ENCODE data around the gene ADAMTS8. TPM values are rescaled to one million over a fixed set of nuclear protein-coding genes. Genes with fewer than 3 reads are reported as not detected.
A peak's percentile ranks its signal among the peaks of the same experiment; 100 is the strongest.

ADAMTS8 gene
- total and polyA plus RNA-seq, 9 donors: 5.3 to 14.4 (median 10.7) TPM

GRCh38 chr11:130429120-130429681 lies 792 bp upstream of the ADAMTS8 start:
- H3K27ac ChIP-seq (ENCODE audit: low read length): no peak overlapping the region
- WGBS (ENCODE audit: insufficient coverage): no CpG with 5 or more reads among the region's 2 CpGs
- H3K4me3 ChIP-seq (ENCODE audit: low read length): no peak overlapping the region
- no peaks in the 10 kb centered on the region for H3K36me3 ChIP-seq (ENCODE audit: control insufficient read depth, insufficient read depth, low read length)
- no peak for DNase-seq
- H3K4me1 ChIP-seq (ENCODE audit: control insufficient read depth, insufficient read depth, low read length): peaks cover 31% of the 10 kb centered on the region
- no peaks in the 10 kb centered on the region for H3K9me3 ChIP-seq (replicated peaks; ENCODE audit: control insufficient read depth, low read depth, low read length)
- peaks cover 45% of the 10 kb centered on the region for H3K27me3 ChIP-seq (ENCODE audit: control insufficient read depth, insufficient read depth, low read length)

- no peak overlapping the region for H3K27ac ChIP-seq (ENCODE audit: low read length)
- no peak for DNase-seq
- H3K27me3 ChIP-seq (ENCODE audit: control insufficient read depth, insufficient read depth, low read length): peaks cover 48% of the 10 kb centered on the region
- no peaks in the 10 kb centered on the region for H3K9me3 ChIP-seq (replicated peaks; ENCODE audit: control insufficient read depth, low read depth, low read length)
- H3K4me3 ChIP-seq (ENCODE audit: low read length): peak overlapping the region; percentile 36
- WGBS (ENCODE audit: insufficient coverage): under 1% methylated on average over 84 of the region's 84 CpGs
- peaks cover 31% of the 10 kb centered on the region for H3K4me1 ChIP-seq (ENCODE audit: control insufficient read depth, insufficient read depth, low read length)
- no peaks in the 10 kb centered on the region for H3K36me3 ChIP-seq (ENCODE audit: control insufficient read depth, insufficient read depth, low read length)
These were observed 661 bp downstream of the ADAMTS8 start for GRCh38 chr11:130427581-130428315.

- DNase-seq: no peak
- Histone ChIP-seq H3K27ac (ENCODE audit: low read length) (no peak overlapping the region), H3K4me3 (ENCODE audit: low read length) (peak overlapping the region; percentile 36), H3K27me3 (ENCODE audit: control insufficient read depth, insufficient read depth, low read length) (peaks cover 51% of the 10 kb centered on the region), H3K9me3 (replicated peaks; ENCODE audit: control insufficient read depth, low read depth, low read length) (no peaks in the 10 kb centered on the region), H3K4me1 (ENCODE audit: control insufficient read depth, insufficient read depth, low read length) (peaks cover 31% of the 10 kb centered on the region), H3K36me3 (ENCODE audit: control insufficient read depth, insufficient read depth, low read length) (no peaks in the 10 kb centered on the region)
- 28% methylated on average over 16 of the region's 18 CpGs for WGBS (ENCODE audit: insufficient coverage)
These were observed 1.5 kb downstream of the ADAMTS8 start for GRCh38 chr11:130426837-130427341.

GRCh38 chr11:130426223-130426836 lies 2.1 kb downstream of the ADAMTS8 start:
- Histone ChIP-seq H3K4me1 (ENCODE audit: control insufficient read depth, insufficient read depth, low read length) (peaks cover 27% of the 10 kb centered on the region), H3K36me3 (ENCODE audit: control insufficient read depth, insufficient read depth, low read length) (no peaks in the 10 kb centered on the region), H3K9me3 (replicated peaks; ENCODE audit: control insufficient read depth, low read depth, low read length) (no peaks in the 10 kb centered on the region), H3K27me3 (ENCODE audit: control insufficient read depth, insufficient read depth, low read length) (peaks cover 53% of the 10 kb centered on the region), H3K4me3 (ENCODE audit: low read length) (peak overlapping the region; percentile 36), H3K27ac (ENCODE audit: low read length) (no peak overlapping the region)
- WGBS (ENCODE audit: insufficient coverage): 60% methylated on average over 5 of the region's 5 CpGs
- no peak for DNase-seq

GRCh38 chr11:130425156-130425555 lies 3.3 kb downstream of the ADAMTS8 start:
- Histone ChIP-seq H3K4me3 (ENCODE audit: low read length) (no peak overlapping the region), H3K9me3 (replicated peaks; ENCODE audit: control insufficient read depth, low read depth, low read length) (no peaks in the 10 kb centered on the region), H3K4me1 (ENCODE audit: control insufficient read depth, insufficient read depth, low read length) (peaks cover 33% of the 10 kb centered on the region), H3K27ac (ENCODE audit: low read length) (no peak overlapping the region), H3K36me3 (ENCODE audit: control insufficient read depth, insufficient read depth, low read length) (no peaks in the 10 kb centered on the region), H3K27me3 (ENCODE audit: control insufficient read depth, insufficient read depth, low read length) (peaks cover 56% of the 10 kb centered on the region)
- DNase-seq: no peak
- 76% methylated on average over 6 of the region's 8 CpGs for WGBS (ENCODE audit: insufficient coverage)

GRCh38 chr11:130424613-130425140 lies 3.7 kb downstream of the ADAMTS8 start:
- peaks cover 37% of the 10 kb centered on the region for H3K4me1 ChIP-seq (ENCODE audit: control insufficient read depth, insufficient read depth, low read length)
- H3K27me3 ChIP-seq (ENCODE audit: control insufficient read depth, insufficient read depth, low read length): peaks cover 55% of the 10 kb centered on the region
- no peaks in the 10 kb centered on the region for H3K36me3 ChIP-seq (ENCODE audit: control insufficient read depth, insufficient read depth, low read length)
- 90% methylated on average over 10 of the region's 14 CpGs for WGBS (ENCODE audit: insufficient coverage)
- DNase-seq: no peak
- H3K27ac ChIP-seq (ENCODE audit: low read length): no peak overlapping the region
- no peak overlapping the region for H3K4me3 ChIP-seq (ENCODE audit: low read length)
- H3K9me3 ChIP-seq (replicated peaks; ENCODE audit: control insufficient read depth, low read depth, low read length): no peaks in the 10 kb centered on the region

- peaks cover 44% of the 10 kb centered on the region for H3K27me3 ChIP-seq (ENCODE audit: control insufficient read depth, insufficient read depth, low read length)
- DNase-seq: no peak
These were observed 4.8 kb downstream of the ADAMTS8 start for GRCh38 chr11:130423541-130424142.

GRCh38 chr11:130422251-130422995 lies 6.0 kb downstream of the ADAMTS8 start:
- H3K27ac ChIP-seq (ENCODE audit: low read length): no peak overlapping the region
- DNase-seq: no peak
- 90% methylated on average over 16 of the region's 22 CpGs for WGBS (ENCODE audit: insufficient coverage)
- H3K27me3 ChIP-seq (ENCODE audit: control insufficient read depth, insufficient read depth, low read length): peaks cover 39% of the 10 kb centered on the region
- no peak overlapping the region for H3K4me3 ChIP-seq (ENCODE audit: low read length)
- no peaks in the 10 kb centered on the region for H3K36me3 ChIP-seq (ENCODE audit: control insufficient read depth, insufficient read depth, low read length)
- H3K9me3 ChIP-seq (replicated peaks; ENCODE audit: control insufficient read depth, low read depth, low read length): no peaks in the 10 kb centered on the region
- H3K4me1 ChIP-seq (ENCODE audit: control insufficient read depth, insufficient read depth, low read length): peaks cover 49% of the 10 kb centered on the region

More at GRCh38 chr11:130423541-130424142, 4.8 kb downstream of the ADAMTS8 start:
- 70% methylated on average over 12 of the region's 16 CpGs for WGBS (ENCODE audit: insufficient coverage)
- Histone ChIP-seq H3K9me3 (replicated peaks; ENCODE audit: control insufficient read depth, low read depth, low read length) (no peaks in the 10 kb centered on the region), H3K4me1 (ENCODE audit: control insufficient read depth, insufficient read depth, low read length) (peaks cover 42% of the 10 kb centered on the region), H3K27ac (ENCODE audit: low read length) (no peak overlapping the region), H3K4me3 (ENCODE audit: low read length) (no peak overlapping the region), H3K36me3 (ENCODE audit: control insufficient read depth, insufficient read depth, low read length) (no peaks in the 10 kb centered on the region)

GRCh38 chr11:130421697-130422096 lies 6.7 kb downstream of the ADAMTS8 start:
- H3K27ac ChIP-seq (ENCODE audit: low read length): no peak overlapping the region
- H3K36me3 ChIP-seq (ENCODE audit: control insufficient read depth, insufficient read depth, low read length): peaks cover 3% of the 10 kb centered on the region
- WGBS (ENCODE audit: insufficient coverage): 90% methylated on average over 2 of the region's 8 CpGs
- H3K27me3 ChIP-seq (ENCODE audit: control insufficient read depth, insufficient read depth, low read length): peaks cover 35% of the 10 kb centered on the region
- DNase-seq: no peak
- no peak overlapping the region for H3K4me3 ChIP-seq (ENCODE audit: low read length)
- no peaks in the 10 kb centered on the region for H3K9me3 ChIP-seq (replicated peaks; ENCODE audit: control insufficient read depth, low read depth, low read length)
- H3K4me1 ChIP-seq (ENCODE audit: control insufficient read depth, insufficient read depth, low read length): peaks cover 45% of the 10 kb centered on the region

Data from muscle of leg (tissue), 11 donors.